BE2C (cell line): ENCODE results near the gene COL13A1.

ENCODE experiments used
- DNase-seq: peaks from one replicate; pipeline ENCODE4 v3.0.0-alpha.2; 2020
- H3K27me3 ChIP-seq: fragments of 250-450 bp; sonication (Bioruptor Pico); 2 replicates; pipeline ENCODE4 v1.5.1; 2020; ENCODE audit warnings: mild to moderate bottlenecking
- H3K36me3 ChIP-seq: fragments of 250-450 bp; sonication (Bioruptor Pico); 2 replicates; pipeline ENCODE4 v1.5.1; 2020; ENCODE audit warnings: mild to moderate bottlenecking
- H3K4me1 ChIP-seq: fragments of 250-450 bp; sonication (Bioruptor Pico); 2 replicates; pipeline ENCODE4 v1.5.1; 2020
- H3K4me3 ChIP-seq: 2 replicates; pipeline ENCODE4 v1.5.1; 2011; ENCODE audit warnings: low read depth, low read length
- H3K9me3 ChIP-seq: fragments of 250-450 bp; sonication (Bioruptor Pico); 2 replicates; pipeline ENCODE4 v1.5.1; 2020
- CTCF ChIP-seq: IDR thresholded peaks from 2 replicates; pipeline ENCODE4 v1.5.1; 2012; ENCODE audit warnings: mild to moderate bottlenecking, low read depth, low read length

The COL13A1 gene

GRCh38 chr10:69826789-69827554, 25.3 kb downstream of the COL13A1 start:
- no peak for TF ChIP-seq CTCF
- Histone ChIP-seq H3K36me3 (no peaks in the 10 kb centered on the region), H3K4me3 (no peak overlapping the region), H3K9me3 (no peaks in the 10 kb centered on the region), H3K4me1 (no peaks in the 10 kb centered on the region), H3K27me3 (no peaks in the 10 kb centered on the region)
- DNase-seq = no peak

DNA sequence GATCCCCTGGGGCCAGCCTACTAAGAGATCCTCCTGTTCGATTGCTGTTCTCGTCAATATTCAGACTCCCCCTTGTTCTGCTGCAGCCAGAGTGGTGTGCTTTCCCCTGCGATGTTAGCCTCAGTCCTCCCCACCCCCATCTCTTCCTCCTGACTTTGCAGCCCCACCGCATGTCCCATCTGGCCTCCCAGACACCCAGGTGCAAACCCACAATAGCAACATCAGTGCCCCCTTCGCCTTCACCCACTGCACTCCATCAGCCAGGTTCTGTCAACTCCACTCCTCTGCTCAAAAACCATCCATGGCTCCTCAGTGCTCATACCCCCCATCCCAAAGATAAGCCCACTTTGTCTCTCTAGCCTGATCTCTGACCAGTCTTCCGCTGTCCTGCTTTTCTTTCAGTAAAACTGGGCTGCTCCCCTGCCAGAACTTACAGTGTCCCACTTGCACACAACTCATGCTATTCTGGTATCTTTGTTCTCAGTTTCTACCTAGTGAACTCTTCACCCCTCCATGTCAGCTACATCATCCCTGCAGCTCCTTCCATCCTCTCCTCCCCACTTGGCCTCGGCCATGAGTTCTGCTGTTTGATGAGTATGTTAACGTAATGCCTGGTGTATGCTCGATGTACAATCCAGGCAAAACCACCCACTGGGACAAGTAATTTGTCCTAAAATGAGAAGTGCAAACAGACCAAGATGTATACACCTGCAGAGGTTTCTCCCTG, 26.6 kb downstream of the COL13A1 start:
- Histone ChIP-seq H3K9me3 (no peaks in the 10 kb centered on the region), H3K4me1 (no peaks in the 10 kb centered on the region), H3K36me3 (no peaks in the 10 kb centered on the region), H3K4me3 (no peak overlapping the region), H3K27me3 (no peaks in the 10 kb centered on the region)
- no peak for TF ChIP-seq CTCF
- no peak for DNase-seq

GRCh38 chr10:69829775-69830174, 28.1 kb downstream of the COL13A1 start:
- no peaks in the 10 kb centered on the region for H3K4me1 ChIP-seq
- no peak for TF ChIP-seq CTCF
- H3K4me3 ChIP-seq = no peak overlapping the region
- no peaks in the 10 kb centered on the region for H3K36me3 ChIP-seq
- no peak for DNase-seq
- H3K9me3 ChIP-seq = no peaks in the 10 kb centered on the region
- H3K27me3 ChIP-seq = no peaks in the 10 kb centered on the region

DNA sequence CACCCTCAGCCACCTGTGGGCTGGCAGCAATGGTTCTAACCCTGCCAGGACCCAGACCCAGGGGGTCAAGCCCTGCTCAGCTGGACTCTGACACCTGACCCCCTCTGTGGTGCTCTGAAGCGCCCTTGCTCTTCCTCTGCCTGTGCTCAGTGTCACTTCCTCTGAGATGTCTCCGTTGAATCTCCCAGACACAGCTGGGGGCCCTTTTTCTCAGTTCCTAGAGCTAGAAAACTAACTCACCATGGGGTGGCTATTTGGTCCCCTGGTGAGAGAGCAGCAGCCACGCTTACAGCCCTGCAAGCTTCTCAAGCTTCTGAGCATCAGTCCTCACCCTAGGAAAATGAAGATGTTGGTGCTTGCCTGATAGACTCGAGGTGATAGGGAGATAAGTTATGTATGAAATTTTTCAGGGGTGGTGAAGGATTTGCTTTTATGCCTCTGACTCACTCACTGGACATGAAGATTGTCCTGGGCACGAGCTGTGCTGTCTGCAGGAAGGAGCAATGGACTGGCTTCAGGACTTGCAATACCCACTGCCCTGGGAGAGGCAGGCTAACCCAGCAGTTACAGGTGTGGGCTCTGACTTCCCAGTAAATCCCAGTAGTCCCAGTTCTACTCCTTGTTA, 29.6 kb downstream of the COL13A1 start:
- Histone ChIP-seq H3K4me1 (peaks cover 10% of the 10 kb centered on the region), H3K9me3 (no peaks in the 10 kb centered on the region), H3K27me3 (no peaks in the 10 kb centered on the region), H3K4me3 (no peak overlapping the region), H3K36me3 (no peaks in the 10 kb centered on the region)
- no peak for TF ChIP-seq CTCF
- no peak for DNase-seq

- no peak for DNase-seq
- Histone ChIP-seq H3K4me3 (no peak overlapping the region), H3K4me1 (peaks cover 10% of the 10 kb centered on the region), H3K36me3 (no peaks in the 10 kb centered on the region), H3K27me3 (no peaks in the 10 kb centered on the region), H3K9me3 (no peaks in the 10 kb centered on the region)
- TF ChIP-seq CTCF = no peak
These were observed 33.5 kb downstream of the COL13A1 start for GRCh38 chr10:69835233-69835632.
